SH-SY5Y (cell line): ENCODE data around the gene DDX27.

Source experiments
- GATA2 ChIP-seq: IDR thresholded peaks from 2 replicates; pipeline ENCODE4 v1.6.1; 2011; ENCODE audit warnings: mild to moderate bottlenecking, low read depth, low read length
- GATA3 ChIP-seq: IDR thresholded peaks from 2 replicates; pipeline ENCODE4 v1.6.1; 2011; ENCODE audit warnings: low read depth, mild to moderate bottlenecking, low read length, moderate library complexity

DNA sequence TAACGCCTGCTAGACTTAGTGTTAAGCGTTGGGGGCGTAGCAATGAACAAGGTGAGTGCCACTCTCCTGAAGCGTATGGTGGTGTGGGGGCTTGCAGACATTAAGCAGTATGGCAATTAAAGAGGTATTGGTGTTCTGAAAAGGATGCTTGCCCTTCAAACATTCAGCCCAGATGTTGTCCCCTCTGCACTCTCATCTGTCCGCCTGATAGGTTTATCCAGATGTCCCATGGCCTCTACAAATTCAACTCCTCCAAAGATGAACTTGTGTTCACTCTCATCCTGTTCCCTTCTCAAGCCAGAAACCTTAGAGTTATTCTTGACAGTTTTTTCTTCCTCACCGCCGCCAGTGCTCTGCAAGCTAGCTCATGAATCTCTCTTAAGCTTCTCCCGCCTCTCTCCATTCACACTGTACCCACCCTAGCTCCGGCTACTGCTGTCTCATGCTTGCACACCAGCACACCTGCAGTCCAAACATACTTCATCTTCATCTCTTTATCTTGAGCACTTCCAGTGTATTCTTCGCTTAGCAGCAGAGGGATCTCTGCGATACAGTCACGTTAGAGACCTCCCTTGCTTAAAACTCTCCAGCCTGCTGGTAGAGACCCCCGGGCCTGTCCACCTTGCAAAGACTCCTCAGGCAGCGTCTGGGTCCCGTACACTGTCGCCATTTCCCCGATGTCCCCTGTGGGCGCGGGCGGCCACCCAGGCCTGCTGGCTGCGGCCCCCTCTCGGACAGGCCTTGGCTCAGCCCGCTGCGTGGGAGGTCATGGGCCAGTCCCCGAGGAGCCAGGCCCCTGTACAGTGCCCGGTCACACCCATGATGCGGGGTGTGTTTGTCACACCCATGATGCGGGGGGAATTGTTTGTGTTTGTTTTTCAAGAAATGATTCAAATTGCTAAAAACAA, 962 bp downstream of the DDX27 start:
- TF ChIP-seq GATA2 (no peak), GATA3 (no peak)
